Measurements from ENCODE around the gene KDELR1. TPM values are rescaled to one million over a fixed set of nuclear protein-coding genes. Genes with fewer than 3 reads are reported as not detected.
A peak's percentile ranks its signal among the peaks of the same experiment; 100 is the strongest.

KDELR1 gene
- total RNA-seq = 100 to 1,000 TPM; 101 to 103 TPM

DNA sequence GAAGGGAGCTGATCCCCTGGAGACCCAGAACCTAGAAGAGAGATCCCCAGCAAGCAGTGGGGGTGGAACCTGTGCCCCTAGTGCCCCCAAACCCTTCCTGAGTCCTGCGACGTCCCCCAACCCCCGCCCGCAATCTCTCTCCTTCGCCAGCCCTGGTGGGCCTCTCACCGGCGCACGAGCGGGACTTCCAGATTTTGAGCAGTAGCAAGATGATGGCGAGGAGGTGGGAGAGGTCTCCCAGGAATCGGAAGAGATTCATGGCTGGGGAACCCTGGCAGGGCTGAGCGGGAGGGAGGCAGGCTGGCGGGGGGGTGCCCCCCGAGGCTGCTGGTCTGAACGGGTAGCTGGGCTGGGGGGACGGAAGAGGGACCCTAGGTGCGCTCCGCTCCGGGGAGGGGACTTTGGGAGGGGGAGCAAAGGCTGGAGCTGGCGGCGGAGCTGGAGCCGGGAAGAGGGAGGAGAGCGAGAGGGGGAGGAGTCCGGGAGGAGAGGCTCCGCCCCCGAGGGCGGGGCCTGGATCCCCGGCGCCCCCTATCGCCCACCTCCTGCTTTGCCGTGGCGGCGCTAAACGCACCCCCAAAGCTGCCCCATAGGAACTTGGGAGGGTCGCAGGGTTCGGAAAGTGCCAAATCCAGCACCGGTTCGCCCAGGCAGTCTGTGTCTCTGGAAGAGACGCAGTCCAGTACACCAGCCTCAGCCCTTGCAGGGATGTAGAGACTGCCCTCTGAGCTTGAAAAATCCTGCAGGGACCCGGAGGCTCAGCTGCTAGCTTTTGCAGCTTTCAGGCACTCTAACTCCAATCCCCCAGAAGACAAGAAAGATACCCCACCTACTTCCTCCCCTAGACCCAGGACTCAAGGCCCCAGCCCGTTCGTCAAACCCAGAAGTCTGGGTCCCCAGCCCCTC, at the start of gene KDELR1:
Gene KDELR1, minus strand, starts transcription at position 452 of the 906 bp plus-strand sequence. Its CDS starts 193 bp downstream, at position 259.
- Mint-ChIP-seq H3K27me3 (ENCODE audit: low read depth) (peaks cover 42% of the 10 kb centered on the region), H3K27ac (peak within 1 kb of the TSS; percentile 93), H3K9me3 (no peaks in the 10 kb centered on the region), H3K4me1 (ENCODE audit: low read depth) (peaks cover 36% of the 10 kb centered on the region), H3K4me3 (peak within 1 kb of the TSS; percentile 91 to 98), H3K36me3 (ENCODE audit: insufficient read depth in 2 of 2) (peaks cover 5 to 9% of the 10 kb centered on the region in 2 donors)
- ATAC-seq (replicated peaks in 1 of 2) (peak; percentile 79 to 85), DNase-seq (peak; percentile 72 to 87)

DNA sequence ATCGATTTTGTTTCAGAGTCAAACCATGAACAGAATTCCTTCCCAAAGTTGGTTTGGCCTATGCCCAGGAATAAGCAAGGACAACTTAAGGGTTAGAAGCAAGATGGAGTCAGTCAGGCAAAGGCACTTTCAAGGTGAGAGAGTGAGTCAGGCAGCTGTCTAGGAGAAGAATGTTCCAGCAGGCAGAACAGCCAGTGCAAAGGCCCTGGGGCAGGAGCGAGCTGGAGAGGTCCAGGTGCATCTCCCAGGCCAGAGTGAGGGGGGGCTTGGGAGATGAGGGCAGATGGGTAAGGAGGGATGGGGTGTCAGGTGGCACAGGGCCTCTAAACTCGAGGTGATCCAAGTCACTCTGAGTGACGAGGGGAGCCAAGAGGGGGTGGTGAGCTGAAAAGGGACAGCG, 45.2 kb upstream of the KDELR1 start:
- Mint-ChIP-seq H3K27me3 (ENCODE audit: low read depth) (peaks cover 8% of the 10 kb centered on the region), H3K9me3 (no peaks in the 10 kb centered on the region), H3K27ac (no peak overlapping the region), H3K4me3 (no peak overlapping the region), H3K36me3 (ENCODE audit: insufficient read depth in 2 of 2) (peaks cover 0 to 2% of the 10 kb centered on the region in 2 donors), H3K4me1 (ENCODE audit: low read depth) (no peaks in the 10 kb centered on the region)
- ATAC-seq (replicated peaks in 1 of 2) (no peak), DNase-seq (no peak)

DNA sequence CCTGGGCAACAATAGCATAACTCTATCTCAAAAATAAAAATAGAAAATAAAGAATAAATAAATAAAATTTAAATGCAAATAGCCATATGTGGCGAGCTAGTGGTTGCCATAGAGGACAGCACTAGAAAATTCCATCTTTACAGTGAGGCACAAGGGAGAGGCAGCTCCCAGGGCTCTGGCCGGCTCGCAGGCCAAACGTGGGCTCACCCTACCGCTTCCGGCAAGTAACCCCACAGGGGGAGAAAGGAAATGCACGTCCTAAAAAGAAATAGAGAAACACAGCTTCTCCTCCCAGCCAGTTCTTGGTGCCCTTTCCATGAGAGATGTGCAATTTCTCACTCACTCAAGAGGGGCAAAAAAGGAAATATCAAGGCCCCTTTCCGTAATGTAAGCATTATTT, 42.0 kb upstream of the KDELR1 start:
- ATAC-seq (replicated peaks in 1 of 2) (no peak), DNase-seq (no peak)
- H3K4me1 Mint-ChIP-seq (ENCODE audit: low read depth) = no peaks in the 10 kb centered on the region
- no peak overlapping the region for H3K27ac Mint-ChIP-seq
- H3K9me3 Mint-ChIP-seq = no peaks in the 10 kb centered on the region
- no peaks in the 10 kb centered on the region for H3K27me3 Mint-ChIP-seq (ENCODE audit: low read depth)
- H3K36me3 Mint-ChIP-seq (ENCODE audit: insufficient read depth in 2 of 2) = no peaks in the 10 kb centered on the region
- no peak overlapping the region for H3K4me3 Mint-ChIP-seq

DNA sequence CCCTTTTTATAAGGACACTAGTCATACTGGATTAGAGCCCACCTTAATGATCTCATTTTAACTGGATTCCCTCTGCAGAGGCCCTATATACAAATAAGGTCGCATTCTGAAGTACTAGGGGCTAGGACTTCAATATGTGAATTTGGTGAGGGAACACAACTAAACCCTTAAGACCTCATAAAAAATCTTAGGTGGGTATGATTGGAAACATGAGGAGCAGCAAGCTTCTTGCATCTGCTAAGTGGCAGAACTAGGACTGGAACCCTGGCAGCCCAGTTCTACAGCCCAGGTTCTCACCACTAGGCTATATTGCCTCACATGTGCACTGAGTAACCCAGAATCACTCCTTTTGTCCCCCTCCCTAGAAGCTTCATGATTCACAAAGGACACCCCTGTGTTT, 37.3 kb upstream of the KDELR1 start:
- DNase-seq (no peak), ATAC-seq (replicated peaks in 1 of 2) (no peak)
- Mint-ChIP-seq H3K36me3 (ENCODE audit: insufficient read depth in 2 of 2) (no peaks in the 10 kb centered on the region), H3K4me3 (no peak overlapping the region), H3K9me3 (no peaks in the 10 kb centered on the region), H3K4me1 (ENCODE audit: low read depth) (peaks cover 8% of the 10 kb centered on the region), H3K27me3 (ENCODE audit: low read depth) (no peaks in the 10 kb centered on the region), H3K27ac (no peak overlapping the region)

DNA sequence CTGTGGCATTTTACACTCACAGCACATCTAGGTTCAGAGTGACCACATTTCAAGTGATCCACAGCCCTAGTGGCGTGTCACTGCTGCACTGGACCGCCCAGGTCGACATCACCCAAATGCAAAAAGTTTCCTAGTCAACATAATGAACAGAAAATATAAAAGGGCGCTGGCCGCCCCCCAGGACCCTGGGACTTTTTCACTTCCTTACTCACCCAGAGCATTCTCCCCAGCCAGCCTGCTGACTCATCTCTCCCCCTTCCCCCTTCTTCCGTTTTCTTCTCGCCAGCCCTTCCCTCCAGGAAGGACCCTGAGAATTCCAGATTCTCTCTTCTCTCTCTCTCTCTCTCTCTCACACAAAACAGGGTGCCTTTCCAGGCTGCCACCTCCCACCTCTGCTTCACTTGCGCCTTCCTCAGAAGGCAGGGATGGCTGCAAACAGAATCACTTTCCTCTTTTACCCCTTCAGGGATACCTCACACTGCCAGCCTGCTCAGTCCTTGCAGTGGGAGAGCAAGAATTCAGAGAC, 33.4 kb upstream of the KDELR1 start:
- ATAC-seq (replicated peaks in 1 of 2) = peak in 1 of 2 donors; percentile 30
- Mint-ChIP-seq H3K27me3 (ENCODE audit: low read depth) (no peaks in the 10 kb centered on the region), H3K4me3 (peak overlapping the region in 1 of 2 donors; percentile 71), H3K9me3 (no peaks in the 10 kb centered on the region), H3K36me3 (ENCODE audit: insufficient read depth in 2 of 2) (no peaks in the 10 kb centered on the region), H3K27ac (no peak overlapping the region), H3K4me1 (ENCODE audit: low read depth) (peaks cover 8% of the 10 kb centered on the region)
- no peak for DNase-seq

DNA sequence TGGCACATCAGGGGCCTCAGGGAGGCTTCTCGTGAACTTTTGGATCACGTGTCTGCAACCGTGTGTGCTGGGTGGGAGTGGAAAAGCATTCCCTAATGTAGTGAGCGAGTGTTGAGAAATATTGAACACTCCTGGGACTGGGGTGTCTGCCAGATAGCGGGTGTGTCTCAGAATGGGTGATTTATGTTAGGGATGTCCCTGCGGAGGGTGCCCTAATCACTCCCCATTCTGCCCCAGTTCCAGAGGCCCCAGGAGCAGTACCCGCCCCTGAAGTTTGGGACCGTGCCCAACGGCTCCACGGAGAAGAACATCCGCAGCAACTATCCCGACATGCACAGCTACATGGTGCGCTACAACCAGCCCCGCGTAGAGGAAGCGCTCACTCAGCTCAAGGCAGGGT, 30.2 kb upstream of the KDELR1 start:
- H3K27me3 Mint-ChIP-seq (ENCODE audit: low read depth) = peaks cover 2% of the 10 kb centered on the region
- DNase-seq = no peak
- H3K4me3 Mint-ChIP-seq = no peak overlapping the region
- H3K36me3 Mint-ChIP-seq (ENCODE audit: insufficient read depth in 2 of 2) = no peaks in the 10 kb centered on the region
- H3K9me3 Mint-ChIP-seq = no peaks in the 10 kb centered on the region
- peaks cover 26% of the 10 kb centered on the region for H3K4me1 Mint-ChIP-seq (ENCODE audit: low read depth)
- H3K27ac Mint-ChIP-seq = no peak overlapping the region
- ATAC-seq (replicated peaks in 1 of 2) = no peak

DNA sequence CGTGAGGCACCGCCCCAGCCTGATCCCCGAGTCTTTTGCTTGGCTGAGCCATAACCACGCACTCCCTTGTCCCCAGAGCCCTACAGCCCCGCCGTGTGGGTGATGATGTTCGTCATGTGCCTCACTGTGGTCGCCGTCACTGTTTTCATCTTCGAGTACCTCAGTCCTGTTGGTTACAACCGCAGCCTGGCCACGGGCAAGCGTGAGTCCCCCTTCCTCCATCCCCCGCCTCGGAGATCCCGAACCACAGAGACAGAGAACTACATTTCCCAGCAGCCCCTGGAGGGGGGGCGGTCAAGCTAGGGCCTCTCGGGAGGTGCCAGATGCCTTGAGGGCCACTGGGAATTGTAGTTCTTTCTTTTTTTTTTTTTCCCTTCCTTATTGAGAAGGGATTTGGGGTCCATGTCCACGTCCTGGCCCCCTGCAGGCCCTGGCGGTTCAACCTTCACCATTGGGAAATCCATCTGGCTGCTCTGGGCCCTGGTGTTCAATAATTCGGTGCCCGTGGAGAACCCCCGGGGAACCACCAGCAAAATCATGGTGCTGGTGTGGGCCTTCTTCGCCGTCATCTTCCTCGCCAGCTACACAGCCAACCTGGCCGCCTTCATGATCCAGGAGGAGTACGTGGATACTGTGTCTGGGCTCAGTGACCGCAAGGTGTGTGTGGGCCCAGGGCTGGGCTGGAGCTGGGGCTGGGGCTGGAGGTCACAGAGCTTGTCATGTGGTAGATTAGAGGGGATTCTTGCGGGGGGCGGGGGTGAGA, 28.0 kb upstream of the KDELR1 start:
- Mint-ChIP-seq H3K27ac (peak overlapping the region; percentile 78), H3K4me3 (peak overlapping the region; percentile 80), H3K27me3 (ENCODE audit: low read depth) (peaks cover 15% of the 10 kb centered on the region), H3K36me3 (ENCODE audit: insufficient read depth in 2 of 2) (no peaks in the 10 kb centered on the region), H3K4me1 (ENCODE audit: low read depth) (peaks cover 36% of the 10 kb centered on the region), H3K9me3 (no peaks in the 10 kb centered on the region)
- peak; percentile 81 to 85 for ATAC-seq (replicated peaks in 1 of 2)
- DNase-seq = peak; percentile 83 to 89

DNA sequence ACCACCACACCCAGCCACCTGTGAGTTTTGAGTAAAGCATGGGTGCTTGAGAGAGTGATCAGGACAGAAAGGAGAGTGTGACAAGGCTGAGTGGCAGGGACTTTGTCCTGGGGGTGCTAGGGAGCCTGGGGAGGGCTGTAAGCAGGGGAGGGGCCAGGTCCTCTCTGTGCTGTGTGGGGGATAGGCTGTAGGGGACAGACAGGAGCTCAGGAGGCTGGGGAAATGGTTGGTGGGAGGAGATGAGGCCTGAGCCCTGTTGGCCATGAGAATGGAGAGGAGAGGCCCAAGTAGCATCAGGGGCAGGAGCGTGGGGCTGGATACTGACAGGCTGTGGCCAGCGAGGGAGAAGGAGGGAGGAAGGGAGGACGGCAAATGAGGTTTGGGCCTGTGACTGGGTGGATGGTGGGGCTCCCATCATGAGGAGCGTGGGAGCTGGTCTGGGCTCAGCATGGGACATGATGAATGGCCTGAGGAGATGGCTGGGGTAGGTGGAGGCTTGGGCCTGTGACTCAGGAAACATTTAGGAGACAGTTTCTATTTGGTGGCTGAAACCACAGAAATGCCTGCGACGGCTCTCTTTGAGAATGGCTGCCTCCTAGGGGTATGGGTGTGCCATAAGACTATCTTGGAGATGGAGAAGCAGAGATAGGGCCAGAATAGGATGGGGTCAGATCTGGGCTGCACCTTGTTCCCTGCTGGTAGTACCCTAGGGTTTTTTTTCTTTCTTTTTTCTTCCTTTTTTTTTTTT, 27.1 kb upstream of the KDELR1 start:
- Mint-ChIP-seq H3K9me3 (no peaks in the 10 kb centered on the region), H3K4me3 (peak overlapping the region; percentile 80), H3K27me3 (ENCODE audit: low read depth) (peaks cover 15% of the 10 kb centered on the region), H3K27ac (peak overlapping the region; percentile 78), H3K4me1 (ENCODE audit: low read depth) (peaks cover 36% of the 10 kb centered on the region), H3K36me3 (ENCODE audit: insufficient read depth in 2 of 2) (no peaks in the 10 kb centered on the region)
- DNase-seq = peak in 1 of 2 donors; percentile 40
- peak; percentile 27 to 42 for ATAC-seq (replicated peaks in 1 of 2)

DNA sequence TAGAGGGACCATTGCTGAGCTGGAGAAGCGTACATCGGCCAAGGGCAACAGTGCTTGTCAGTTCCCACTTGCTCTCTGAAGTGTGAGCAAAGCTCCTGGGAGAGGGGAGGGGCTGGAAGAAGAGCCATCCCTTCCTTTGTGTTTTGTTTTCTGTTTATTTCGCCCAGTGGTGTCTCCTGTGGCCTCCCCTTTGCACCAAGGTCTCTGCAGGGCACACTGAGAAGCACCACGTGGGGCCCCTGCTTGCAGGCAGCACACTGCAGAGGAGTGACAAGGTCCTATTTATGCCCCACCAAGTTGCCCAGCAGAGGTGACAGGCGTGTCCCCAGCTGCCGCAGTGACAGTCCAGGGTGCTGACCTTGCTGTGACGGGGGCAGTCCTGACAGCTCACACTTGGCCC, 26.1 kb upstream of the KDELR1 start:
- Mint-ChIP-seq H3K4me1 (ENCODE audit: low read depth) (peaks cover 36% of the 10 kb centered on the region), H3K27me3 (ENCODE audit: low read depth) (peaks cover 15% of the 10 kb centered on the region), H3K4me3 (no peak overlapping the region), H3K27ac (no peak overlapping the region), H3K36me3 (ENCODE audit: insufficient read depth in 2 of 2) (no peaks in the 10 kb centered on the region), H3K9me3 (no peaks in the 10 kb centered on the region)
- DNase-seq (no peak), ATAC-seq (replicated peaks in 1 of 2) (no peak)

DNA sequence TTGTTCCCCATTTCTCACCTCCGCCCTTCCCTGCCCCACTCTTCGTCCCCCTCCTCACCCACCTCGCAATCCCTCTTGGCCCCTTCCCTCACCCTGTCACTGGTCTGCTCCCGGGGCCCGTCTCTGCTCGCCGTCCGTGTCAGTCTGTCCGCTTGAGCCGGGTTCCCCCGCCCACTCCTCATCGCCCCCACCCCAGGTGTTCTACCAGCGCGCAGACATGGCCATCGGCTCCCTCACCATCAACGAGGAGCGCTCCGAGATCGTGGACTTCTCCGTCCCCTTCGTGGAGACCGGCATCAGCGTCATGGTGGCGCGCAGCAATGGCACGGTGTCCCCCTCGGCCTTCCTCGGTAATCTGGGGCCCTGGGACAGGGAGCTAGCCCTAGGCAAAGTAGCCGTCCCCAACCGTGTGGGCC, 24.5 kb upstream of the KDELR1 start:
- H3K9me3 Mint-ChIP-seq = no peaks in the 10 kb centered on the region
- ATAC-seq (replicated peaks in 1 of 2) = no peak
- no peak for DNase-seq
- H3K27me3 Mint-ChIP-seq (ENCODE audit: low read depth) = peaks cover 15% of the 10 kb centered on the region
- H3K4me1 Mint-ChIP-seq (ENCODE audit: low read depth) = peaks cover 36% of the 10 kb centered on the region
- H3K4me3 Mint-ChIP-seq = peak overlapping the region; percentile 80 to 87
- no peak overlapping the region for H3K27ac Mint-ChIP-seq
- no peaks in the 10 kb centered on the region for H3K36me3 Mint-ChIP-seq (ENCODE audit: insufficient read depth in 2 of 2)

DNA sequence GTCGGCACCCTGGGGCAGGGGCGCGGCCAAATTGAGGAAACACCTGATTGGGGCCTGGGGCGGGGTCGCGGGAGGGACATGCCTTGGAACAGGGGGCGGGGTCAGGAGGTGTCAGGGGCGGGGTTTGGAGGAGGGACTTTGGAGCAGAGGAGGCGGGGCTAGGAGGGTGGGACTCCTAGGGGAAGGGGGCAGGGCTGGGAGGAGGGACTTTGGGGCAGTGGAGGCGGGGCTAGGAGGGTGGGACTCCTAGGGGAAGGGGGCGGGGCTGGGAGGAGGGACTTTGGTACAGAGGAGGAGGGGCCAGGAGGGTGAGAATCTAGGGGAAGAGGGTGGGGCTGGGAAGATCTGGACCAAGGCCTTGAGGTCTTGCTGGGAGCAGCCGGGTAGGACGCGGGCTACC, 24.0 kb upstream of the KDELR1 start:
- H3K4me3 Mint-ChIP-seq = peak overlapping the region; percentile 80 to 87
- no peaks in the 10 kb centered on the region for H3K9me3 Mint-ChIP-seq
- peak; percentile 58 to 65 for ATAC-seq (replicated peaks in 1 of 2)
- H3K4me1 Mint-ChIP-seq (ENCODE audit: low read depth) = peaks cover 36% of the 10 kb centered on the region
- peak; percentile 83 to 84 for DNase-seq
- H3K27ac Mint-ChIP-seq = no peak overlapping the region
- peaks cover 15% of the 10 kb centered on the region for H3K27me3 Mint-ChIP-seq (ENCODE audit: low read depth)
- H3K36me3 Mint-ChIP-seq (ENCODE audit: insufficient read depth in 2 of 2) = no peaks in the 10 kb centered on the region

DNA sequence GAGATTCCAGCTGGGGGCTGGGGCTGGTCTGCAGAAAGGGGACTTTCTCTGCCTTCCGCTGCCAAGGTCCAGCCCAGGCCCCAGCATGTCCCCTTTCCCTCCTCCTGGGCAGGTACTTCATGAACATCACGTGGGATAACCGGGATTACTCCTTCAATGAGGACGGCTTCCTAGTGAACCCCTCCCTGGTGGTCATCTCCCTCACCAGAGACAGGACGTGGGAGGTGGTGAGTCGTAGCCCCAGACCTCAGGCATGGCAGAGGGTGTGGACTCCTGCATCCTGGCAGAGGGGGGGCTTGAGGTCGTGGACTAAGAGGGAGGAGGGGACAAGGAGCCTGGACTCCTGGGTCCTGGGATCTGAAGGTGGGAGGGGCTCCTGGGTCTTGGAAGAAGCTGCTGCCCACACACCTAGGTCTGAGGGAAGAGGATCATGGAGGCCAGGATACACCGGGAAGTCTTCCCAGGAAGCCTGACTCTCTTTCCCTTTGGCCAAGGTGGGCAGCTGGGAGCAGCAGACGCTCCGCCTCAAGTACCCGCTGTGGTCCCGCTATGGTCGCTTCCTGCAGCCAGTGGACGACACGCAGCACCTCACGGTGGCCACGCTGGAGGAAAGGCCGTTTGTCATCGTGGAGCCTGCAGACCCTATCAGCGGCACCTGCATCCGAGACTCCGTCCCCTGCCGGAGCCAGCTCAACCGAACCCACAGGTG, 22.7 kb upstream of the KDELR1 start:
- H3K4me3 Mint-ChIP-seq = peak overlapping the region; percentile 80 to 87

More for the DNA sequence above, 22.7 kb upstream of the KDELR1 start:
- no peak overlapping the region for H3K27ac Mint-ChIP-seq
- H3K27me3 Mint-ChIP-seq (ENCODE audit: low read depth) = peaks cover 15% of the 10 kb centered on the region
- H3K36me3 Mint-ChIP-seq (ENCODE audit: insufficient read depth in 2 of 2) = no peaks in the 10 kb centered on the region
- no peak for ATAC-seq (replicated peaks in 1 of 2)
- H3K4me1 Mint-ChIP-seq (ENCODE audit: low read depth) = peaks cover 30% of the 10 kb centered on the region
- DNase-seq = no peak
- no peaks in the 10 kb centered on the region for H3K9me3 Mint-ChIP-seq
